ENCODE measurements around the gene MXD1.
"Not testable (repeated sequence)": the region's sequence is repeated elsewhere in the genome, so short reads cannot be mapped to it uniquely, and the experiment has no call there.

MXD1 gene

DNA sequence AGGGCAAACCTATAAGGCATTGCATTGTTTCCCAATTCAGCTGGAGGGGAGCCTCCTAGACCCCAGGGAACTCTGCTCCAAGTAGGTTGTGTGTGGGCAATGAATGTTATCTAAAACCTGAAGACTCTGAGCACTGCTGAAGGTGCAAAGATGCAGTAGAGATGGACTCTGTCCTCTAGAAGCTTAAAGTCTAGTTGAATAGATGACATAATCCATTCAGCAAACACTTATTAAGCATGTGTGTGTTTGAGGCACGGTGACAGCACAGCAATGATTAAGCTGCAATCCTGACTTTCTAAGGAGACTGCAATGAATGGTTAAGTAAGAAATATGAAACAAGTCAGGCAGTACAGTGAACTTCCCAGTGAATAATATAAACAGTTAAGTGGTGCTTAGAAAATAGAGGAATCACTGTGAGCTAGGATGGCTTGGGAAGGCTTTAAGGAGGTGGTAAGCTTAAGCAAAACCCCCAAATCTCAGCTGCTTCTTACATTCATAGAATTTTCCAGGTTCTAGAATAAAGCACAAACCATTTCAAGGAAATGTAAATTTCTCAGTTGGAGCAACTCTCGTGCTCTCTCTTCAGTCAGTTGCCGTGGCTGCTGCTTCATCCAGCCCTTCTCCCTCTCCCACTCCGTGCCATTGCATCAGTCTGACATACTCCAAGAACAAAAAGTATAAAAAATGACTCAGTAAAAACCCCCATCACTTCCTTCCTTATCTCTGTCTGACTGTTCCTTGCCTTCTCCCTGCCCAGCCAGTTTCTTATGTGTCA lies 19.1 kb downstream of the MXD1 start:
- no peak for DNase-seq

DNA sequence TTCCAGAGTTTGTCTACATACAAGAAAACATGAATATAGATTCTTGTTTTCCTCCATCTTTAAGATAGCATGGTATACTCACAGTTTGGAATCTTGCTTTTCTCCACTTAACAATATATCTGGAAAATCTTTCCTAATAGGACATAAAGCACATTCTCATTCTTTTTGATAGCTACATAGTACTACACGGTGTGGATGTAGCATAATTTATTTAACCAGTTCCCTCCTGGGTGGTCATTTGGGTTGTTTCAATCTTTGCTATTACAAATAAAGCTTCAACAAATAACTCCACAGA lies 19.7 kb downstream of the MXD1 start:
- DNase-seq: no peak

DNA sequence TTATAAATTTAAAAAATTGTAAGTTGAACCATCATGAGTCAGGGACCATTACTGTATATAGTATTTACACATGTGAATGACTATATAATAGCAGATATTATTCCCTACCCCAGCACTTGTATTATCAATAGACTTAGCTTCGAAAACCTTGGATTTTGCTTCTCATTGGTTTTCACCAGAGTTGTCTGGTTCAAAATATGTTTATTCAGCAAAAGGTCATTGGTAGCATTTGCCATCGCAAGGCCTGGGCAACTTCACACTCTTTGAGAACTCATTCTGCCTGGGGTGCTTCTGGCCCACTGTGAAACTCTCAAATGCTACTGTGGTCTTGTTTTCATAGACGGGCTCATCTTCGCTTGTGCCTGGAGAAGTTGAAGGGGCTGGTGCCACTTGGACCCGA lies 20.1 kb downstream of the MXD1 start:
- no peak for DNase-seq

DNA sequence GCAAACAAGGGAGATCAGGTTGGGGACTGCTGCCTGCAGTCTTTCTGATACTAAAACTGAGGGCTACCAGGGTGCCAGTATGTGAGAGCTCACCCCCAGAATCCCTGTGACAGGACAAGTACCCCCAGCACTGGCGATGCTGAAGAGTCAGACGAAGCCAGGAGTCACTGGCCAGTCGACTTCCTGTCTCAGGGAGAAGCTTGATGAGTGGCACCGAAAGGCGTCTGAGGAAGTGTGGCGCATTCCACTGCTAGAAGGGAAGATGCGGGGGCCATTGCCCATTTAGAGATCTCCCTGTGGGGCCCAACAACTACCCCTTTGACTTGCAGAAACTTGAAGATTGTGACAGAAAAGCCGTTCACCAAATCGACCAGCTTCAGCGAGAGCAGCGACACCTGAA lies 22.0 kb downstream of the MXD1 start:
- DNase-seq: no peak

DNA sequence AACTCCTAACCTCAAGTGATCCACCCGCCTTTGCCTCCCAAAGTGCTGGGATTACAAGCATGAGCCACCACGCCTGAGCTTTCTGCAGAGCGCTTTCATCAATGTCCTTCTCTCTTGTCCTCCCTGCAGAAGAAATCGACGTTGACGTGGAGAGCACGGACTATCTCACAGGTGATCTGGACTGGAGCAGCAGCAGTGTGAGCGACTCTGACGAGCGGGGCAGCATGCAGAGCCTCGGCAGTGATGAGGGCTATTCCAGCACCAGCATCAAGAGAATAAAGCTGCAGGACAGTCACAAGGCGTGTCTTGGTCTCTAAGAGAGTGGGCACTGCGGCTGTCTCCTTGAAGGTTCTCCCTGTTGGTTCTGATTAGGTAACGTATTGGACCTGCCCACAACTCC lies 23.1 kb downstream of the MXD1 start:
- DNase-seq: no peak

DNA sequence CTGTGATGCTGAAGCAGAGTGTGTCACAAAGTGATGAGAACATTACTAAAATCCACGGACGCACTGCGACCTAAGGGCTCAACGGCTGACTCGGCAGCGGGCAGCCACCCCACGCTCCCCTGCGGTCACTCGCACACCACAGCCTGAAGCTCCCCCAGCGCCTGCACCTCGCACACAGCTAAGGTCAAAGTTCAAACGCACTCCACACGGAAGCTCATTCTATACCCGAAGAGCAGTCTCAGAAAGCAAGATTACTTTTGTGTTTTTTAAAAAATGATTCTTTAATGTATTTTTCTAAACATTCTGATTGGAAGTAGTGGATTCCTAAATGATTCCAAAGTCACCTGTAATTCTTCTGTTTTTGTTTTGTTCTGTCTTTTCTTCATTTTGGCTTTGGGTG lies 24.8 kb downstream of the MXD1 start:
- no peak for DNase-seq

DNA sequence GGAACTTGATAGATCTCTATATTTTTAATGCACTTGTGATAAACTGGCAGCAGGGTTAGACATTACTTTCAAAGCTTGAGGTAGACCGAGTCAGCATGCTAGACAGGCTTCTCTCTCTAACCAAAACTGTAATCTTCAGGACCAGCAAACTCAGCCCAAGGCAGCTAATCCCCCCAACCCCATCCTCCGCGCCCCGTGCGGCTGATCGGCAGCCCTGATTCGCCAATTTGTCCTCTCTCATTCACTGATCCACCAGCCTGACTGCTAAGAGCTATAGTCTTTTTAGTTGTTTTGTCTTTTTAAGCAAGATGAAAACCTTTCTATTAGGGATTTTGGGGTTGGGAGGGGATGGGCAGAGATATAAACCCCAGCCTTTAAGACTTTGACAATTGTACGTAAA lies 25.8 kb downstream of the MXD1 start:
- no peak for DNase-seq

DNA sequence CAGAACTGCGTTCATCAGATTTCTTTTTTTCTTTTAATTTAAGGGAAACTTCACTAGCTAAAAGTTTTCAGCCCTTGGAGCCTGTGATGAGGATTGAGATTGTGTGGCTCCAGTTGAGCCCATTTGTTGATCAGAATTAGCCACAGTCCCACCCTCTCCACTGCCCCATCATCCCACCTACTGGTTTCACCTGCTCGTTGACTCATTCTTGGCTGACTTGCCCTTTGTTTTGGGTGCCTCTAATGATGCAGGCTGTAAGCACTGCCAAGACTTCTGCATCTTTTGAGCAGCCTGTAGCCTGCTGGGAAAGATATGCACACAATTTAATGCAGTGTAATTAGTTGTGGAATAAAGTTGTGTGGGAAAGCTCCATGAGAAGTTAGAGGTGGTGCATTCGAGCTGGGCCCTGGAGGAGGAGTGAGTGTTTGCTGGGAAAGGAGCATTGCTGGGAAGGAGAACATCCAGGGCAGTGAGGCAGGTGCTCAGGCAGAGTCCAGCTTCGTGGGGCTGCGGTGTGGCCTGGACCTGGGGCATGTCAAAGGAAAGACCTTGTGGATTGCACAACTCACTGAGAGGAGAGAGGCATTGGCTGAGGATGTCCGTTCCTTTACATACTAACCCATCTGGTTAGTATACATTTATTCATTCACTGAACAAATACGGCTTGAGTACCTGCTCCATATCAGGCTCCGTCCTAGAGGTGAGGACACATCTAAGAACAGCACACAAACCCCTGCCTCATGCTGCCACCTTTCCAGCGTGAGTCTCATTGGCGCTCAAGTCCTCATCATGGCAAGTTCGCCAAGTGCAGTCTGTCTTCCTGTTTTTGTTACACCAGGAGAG lies 28.3 kb downstream of the MXD1 start:
- no peak for DNase-seq

DNA sequence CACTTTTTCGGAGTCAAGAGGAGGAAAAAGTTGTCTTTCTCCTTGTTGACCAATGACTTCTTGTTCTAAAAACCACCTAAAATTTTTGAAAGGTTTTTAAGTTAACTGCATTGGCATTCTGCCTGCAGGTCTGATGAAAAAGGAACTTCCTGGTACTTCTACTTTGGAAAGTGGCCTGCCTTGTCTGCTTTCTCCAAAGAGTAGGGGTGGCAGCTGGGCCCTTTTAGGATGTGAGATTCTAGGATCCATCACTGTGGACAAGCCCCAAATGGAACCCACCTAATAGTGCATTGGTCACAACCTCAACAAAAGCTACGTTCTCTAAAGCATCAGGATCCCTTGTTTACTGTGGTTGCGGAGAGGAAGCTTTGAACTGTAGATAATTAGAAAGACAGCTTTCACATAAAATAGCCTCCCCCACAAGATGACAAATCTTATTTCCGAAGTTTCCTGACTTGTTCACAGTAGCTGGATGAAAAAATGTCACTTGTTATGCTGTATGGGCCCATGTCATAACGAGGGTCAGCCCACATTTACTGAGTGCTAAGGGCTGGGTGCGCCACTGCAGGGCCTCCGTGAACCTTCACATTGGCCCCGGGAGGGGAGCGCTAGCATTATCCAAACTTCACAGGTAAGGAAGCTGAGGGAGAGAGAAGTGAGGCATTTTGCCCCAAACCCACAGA lies 29.1 kb downstream of the MXD1 start:
- no peak for DNase-seq

DNA sequence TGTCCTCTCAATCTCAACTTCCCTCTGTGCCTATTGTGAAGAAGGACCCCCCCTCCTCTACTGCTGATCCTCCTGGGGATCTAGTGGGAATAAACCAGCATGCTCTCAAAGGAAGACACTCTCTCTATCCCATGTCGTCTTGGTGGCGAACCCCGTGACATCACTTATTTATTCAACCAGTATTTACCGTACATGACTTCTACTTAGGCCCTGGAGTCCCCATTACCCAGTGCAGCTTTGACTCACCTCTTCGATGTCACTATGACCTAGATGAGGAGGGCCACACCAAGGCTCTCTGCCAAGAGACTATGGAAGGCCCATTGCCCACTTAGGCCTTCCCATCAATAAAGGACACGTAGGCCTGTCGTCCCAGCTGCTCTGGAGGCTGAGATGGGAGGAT lies 29.8 kb downstream of the MXD1 start:
- no peak for DNase-seq

DNA sequence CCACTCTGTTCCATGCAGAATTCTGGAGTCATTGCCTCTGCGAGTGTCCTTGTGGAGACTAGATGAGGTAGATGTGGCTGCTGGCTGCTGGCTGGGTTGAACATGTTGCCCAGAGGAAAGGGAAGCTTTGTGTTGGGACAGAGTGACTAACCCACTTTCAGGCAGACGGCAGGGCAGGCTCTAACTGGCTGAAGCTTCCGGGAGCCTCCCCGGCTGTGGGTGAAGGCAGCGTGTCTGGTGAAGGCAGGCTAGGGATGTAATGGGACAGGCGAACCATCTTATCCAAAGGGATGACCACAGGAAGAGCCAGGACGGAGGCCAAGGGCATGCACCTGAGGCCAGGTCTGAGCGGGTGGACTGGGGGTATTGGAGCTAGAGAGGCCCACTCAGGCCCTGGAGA lies 30.5 kb downstream of the MXD1 start:
- peak; percentile 22 for DNase-seq

DNA sequence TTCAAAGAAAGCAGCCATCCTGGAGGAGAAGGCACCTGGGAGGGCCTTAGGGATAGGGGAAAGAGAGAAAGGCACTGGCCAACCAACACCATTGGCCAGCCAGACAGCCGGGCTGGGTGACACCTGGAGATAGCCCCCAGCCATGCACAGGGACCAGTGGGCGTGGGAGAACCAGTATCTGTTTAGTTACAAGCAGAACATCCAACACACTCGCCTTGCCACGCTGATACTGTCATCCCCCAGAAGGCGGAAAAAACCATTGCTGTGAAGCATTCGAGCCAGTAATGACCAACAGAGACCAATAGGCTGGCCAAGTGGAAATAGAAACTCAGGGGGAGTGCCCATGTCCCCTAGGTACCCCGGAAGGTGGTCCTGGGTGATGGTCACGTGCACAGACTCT lies 31.0 kb downstream of the MXD1 start:
- DNase-seq: no peak

DNA sequence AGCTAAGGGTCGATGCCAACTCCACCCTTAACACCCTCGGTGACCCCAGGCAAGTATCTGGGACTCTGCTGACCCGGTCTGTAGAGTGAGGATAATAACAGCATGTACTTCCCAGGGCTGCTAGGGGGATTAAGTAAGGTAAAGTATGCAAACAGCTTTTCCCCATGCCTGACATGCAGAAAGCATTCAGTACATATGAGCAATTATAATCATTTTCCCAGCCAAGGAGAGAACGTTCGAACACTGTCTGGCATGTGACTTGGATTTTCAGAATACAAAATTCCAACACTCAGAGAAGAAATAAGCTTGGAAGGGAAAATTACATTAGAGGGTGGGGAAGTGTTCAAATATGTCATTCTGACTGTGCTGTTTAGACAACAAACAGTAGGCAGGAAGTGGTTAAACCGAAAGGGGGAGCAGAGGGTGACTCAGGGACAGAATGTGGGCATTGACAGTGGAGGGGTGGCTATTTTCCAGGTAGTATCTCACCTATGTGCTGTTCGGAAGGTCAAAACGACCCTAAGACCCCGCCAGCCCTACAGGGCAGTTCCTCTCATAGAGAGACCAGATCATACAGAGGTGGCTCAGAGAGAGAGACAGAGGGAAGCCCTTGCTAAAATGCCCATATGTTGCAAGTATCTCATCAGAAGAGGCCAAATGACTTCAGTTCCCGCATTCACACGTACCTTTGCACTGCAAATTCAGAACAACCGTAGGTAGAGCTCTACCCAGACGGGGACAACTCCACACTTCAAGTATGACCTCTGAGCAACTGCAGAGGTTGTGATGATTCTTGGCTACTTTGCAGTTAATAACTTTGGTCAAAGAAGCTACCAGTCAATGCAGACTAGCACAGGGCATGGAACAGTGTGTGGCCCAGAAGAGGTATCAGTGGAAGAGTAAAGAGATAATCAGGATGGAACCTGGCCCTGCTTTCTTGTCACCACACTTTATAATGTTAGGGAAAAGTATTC lies 31.7 kb downstream of the MXD1 start:
- peak; percentile 39 for DNase-seq

DNA sequence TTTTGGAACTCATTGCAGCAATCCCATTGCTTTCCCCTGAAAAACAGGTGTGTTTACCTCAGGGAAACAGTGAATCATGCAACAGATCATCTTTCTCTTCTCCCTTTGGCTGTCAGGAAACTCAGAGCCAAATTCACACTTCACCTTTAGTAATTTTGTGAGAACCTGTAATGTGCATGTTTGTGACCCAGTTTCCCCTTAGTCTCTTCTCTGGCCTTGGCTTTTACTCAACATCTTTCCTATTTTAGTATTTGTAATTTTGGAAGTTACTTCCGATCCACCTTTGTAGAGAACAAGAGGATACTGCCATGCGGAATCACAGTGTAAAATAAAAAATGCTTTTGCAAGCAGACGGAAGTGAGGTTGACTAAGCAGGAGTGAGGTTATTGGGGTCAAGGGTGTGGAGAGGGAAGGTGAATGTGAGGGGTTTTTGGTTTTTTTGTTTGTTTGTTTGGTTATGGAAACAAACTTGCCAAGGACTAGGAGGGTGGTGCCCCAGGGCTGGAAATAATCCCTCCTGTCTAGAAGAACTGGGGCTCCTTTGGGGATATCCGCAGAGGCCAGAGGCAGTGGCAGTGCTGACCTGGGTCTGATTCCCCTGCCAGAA lies 32.5 kb downstream of the MXD1 start:
- DNase-seq: no peak

DNA sequence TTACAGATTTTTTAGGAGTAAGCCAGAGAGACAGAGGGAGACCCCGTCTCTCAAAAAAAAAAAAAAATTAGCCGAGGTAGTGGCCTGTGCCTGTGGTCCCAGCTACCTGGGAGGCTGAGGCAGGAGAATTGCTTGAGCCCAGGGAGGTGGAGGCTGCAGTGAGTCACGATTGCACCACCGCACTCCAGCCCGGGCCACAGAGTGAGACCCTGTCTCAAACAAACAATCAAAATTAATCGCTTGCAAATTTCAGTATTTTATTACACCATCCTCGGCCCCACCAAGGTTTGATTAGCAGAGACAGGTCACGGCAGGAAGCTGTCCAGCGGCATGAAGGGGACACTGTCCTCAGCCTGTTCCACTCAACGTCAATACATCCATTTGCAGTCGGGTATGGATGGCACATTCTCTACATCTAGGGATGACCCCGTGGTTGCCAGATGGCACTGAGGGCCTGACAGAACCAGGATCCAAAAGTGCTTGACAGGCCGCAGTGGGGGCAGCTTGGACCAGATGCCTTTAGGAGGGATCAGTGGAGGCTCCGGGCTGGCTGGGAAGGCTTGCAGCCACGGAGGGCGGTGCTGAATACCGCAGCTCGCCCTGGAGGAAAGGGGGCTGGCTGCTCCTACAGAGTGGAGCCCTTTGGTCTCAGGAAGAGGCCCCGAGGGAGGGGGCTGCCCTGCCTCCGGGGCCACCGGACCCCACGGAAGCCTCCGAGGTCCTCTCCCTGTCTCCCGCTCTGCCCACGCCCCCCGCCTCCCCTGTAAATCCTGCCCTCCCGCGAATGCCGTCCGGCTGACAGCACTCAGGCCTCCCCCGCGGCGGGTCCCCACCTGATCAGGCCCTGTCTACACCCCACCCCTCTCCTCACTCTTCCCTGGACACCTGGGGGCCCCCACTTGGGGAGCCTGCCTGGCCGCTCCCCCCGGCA lies 33.4 kb downstream of the MXD1 start:
- no peak for DNase-seq

DNA sequence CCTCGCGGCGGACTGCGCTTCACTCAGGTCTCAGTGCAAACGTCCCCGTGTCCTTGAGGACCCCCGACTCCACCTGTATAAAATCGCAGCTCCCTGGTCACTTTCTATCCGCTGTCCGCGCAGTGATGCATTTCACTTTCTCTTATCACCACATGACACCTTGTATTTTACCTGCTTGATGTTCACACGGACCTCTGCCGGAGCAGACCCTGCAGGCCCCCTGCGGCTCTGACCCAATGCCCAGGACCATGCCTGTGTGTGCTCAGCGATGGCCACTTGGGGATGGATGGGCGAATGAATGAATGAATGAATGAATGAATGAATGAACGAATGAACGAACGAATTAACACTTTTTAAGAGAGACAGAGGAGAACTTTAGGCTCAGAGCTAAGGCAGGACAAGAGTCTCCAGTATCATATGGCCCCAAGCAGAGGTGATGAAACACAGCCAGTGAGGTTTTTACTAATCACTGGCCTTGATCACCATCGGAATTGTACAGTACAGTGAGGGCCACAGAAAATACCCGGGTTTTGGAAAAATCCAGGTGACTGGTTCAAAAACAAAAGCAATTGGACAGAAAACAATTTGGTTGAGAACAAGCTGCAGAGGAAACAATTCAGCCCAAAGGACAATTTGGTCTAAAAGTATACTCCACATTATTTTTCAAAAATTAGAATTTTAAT lies 34.2 kb downstream of the MXD1 start:
- no peak for DNase-seq

DNA sequence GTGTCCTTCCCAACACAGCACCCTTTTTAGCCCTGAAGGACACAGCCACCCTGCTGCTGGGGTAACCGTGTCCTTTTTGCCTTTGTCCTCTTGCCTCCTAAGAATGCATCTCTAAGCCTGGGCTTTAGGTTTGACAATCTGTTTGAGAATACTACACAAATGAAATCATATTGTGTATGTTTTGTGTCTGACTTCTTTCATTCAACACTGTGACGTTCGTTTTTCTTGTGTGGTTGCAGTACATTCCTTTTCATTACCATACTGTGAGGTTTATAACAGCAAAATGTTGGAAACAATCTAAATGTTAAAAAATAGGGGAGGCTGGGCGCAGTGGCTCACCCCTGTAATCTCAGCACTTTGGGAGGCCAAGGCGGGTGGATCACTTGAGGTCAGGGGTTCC lies 35.3 kb downstream of the MXD1 start:
- DNase-seq: no peak

DNA sequence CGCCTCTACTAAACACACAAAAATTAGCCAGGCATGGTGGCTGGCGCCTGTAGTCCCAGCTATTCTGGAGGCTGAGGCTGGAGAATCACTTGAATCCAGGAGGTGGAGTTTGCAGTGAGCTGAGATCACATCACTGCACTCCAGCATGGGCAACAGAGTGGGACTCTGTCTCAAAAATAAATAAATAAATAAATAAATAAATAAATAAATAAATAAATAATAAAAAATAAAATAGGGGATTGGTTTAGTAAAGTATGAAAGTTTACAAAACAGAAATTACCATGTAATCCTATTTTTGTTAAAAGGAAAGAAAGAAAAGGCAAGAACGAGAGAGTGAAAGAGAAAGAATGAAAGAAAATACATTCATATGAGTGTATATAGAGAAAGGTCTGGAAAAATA lies 35.8 kb downstream of the MXD1 start:
- not testable (repeated sequence) for DNase-seq

DNA sequence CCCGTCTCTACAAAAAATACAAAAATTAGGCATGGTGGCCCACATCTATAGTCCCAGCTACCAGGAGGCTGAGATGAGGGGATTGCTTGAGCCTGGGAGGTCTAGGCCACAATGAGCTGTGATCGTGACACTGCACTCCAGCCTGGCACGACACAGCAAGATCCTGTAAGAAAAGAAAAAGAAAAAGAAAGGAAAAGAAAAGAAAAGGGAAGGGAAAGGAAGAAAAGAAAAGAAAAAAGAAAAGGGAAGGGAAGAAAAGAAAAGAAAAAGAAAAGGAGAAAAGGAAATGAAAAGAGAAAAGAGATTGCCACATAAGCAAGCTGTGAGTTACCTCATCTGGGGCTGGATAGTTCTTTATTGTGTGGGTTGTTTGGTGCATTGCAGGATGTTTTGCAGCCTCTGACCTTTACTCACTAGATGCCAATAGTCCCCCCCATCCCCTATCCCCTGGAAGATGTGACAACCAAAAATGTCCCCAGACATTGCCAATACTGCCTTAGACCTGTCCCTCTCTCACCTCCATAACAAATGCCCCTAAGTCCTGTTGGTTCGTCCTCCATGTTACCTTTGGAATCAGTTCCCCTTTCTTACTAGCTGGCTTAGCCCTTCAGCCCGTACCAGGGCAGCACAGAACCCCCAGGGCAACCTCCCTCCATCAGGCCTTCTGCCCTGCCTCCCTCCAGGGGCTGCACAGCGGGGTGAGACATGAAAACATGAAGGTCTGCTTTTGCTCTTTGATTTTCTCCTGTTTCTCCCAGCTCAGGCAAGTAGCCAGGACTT lies 37.6 kb downstream of the MXD1 start:
- no peak for DNase-seq

DNA sequence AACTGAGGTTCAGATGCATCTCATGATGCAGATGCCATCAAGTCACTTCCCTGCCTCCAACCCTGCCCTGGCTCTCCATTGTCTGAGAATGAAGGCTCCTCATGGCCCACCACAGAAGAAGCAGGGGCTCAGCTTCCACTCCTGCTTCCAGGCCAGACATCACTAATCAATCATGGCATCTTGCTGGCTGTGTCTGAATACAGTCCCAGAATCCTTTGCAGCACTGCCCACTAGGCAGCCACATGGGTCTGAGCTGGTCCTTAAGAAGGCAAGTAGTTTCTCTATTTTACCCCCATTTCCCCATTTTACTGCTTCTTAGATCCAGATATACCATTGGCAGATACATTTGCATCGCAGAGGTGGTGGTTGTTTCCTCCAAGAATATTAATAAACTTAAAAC lies 39.2 kb downstream of the MXD1 start:
- DNase-seq: no peak
